Rectal smooth muscle tissue (tissue), 1 donor: ENCODE results near the gene TNFRSF9.
"Not testable (repeated sequence)": the region's sequence is repeated elsewhere in the genome, so short reads cannot be mapped to it uniquely, and the experiment has no call there.

Experiments used
- H3K27ac ChIP-seq: one replicate; pipeline ENCODE4 v1.7.0; 2013; ENCODE audit warnings: low read depth, low read length, inconsistent platforms
- H3K27me3 ChIP-seq: one replicate; pipeline ENCODE4 v1.7.0; 2013; ENCODE audit warnings: low read length; ENCODE audit not compliant: control insufficient read depth, insufficient read depth
- H3K36me3 ChIP-seq: one replicate; pipeline ENCODE4 v1.7.0; 2013; ENCODE audit warnings: low read length; ENCODE audit not compliant: control insufficient read depth, insufficient read depth
- H3K4me1 ChIP-seq: one replicate; pipeline ENCODE4 v1.7.0; 2013; ENCODE audit warnings: low read length; ENCODE audit not compliant: control insufficient read depth, insufficient read depth
- H3K4me3 ChIP-seq: one replicate; pipeline ENCODE4 v1.7.0; 2013; ENCODE audit warnings: low read length
- H3K9ac ChIP-seq: one replicate; pipeline ENCODE4 v1.7.0; 2013; ENCODE audit warnings: low read length

The TNFRSF9 gene

GRCh38 chr1:7954683-7955082, 14.0 kb upstream of the TNFRSF9 start:
- Histone ChIP-seq H3K9ac (peak overlapping the region; percentile 85), H3K4me1 (peaks cover 2% of the 10 kb centered on the region), H3K27ac (peak overlapping the region; percentile 93), H3K36me3 (no peaks in the 10 kb centered on the region), H3K27me3 (no peaks in the 10 kb centered on the region), H3K4me3 (peak overlapping the region; percentile 66)

- Histone ChIP-seq H3K27me3 (no peaks in the 10 kb centered on the region), H3K9ac (peak overlapping the region; percentile 85), H3K36me3 (no peaks in the 10 kb centered on the region), H3K27ac (peak overlapping the region; percentile 93), H3K4me3 (peak overlapping the region; percentile 66), H3K4me1 (peaks cover 2% of the 10 kb centered on the region)
These were observed 13.4 kb upstream of the TNFRSF9 start for GRCh38 chr1:7953850-7954609.

GRCh38 chr1:7952791-7953190, 12.2 kb upstream of the TNFRSF9 start:
- H3K4me3 ChIP-seq, H3K36me3 ChIP-seq, H3K27me3 ChIP-seq: not testable (repeated sequence)

GRCh38 chr1:7948960-7949359, 8.3 kb upstream of the TNFRSF9 start:
- Histone ChIP-seq H3K9ac (no peak overlapping the region), H3K36me3 (no peaks in the 10 kb centered on the region), H3K4me3 (no peak overlapping the region), H3K27me3 (no peaks in the 10 kb centered on the region), H3K27ac (no peak overlapping the region), H3K4me1 (no peaks in the 10 kb centered on the region)

More at GRCh38 chr1:7952791-7953190, 12.2 kb upstream of the TNFRSF9 start:
- not testable (repeated sequence) for H3K9ac ChIP-seq, H3K27ac ChIP-seq, H3K4me1 ChIP-seq

GRCh38 chr1:7943251-7943650, 2.6 kb upstream of the TNFRSF9 start:
- H3K27me3 ChIP-seq = peaks cover 4% of the 10 kb centered on the region
- H3K27ac ChIP-seq = no peak overlapping the region
- no peaks in the 10 kb centered on the region for H3K36me3 ChIP-seq
- H3K4me3 ChIP-seq = no peak overlapping the region
- H3K4me1 ChIP-seq = peaks cover 8% of the 10 kb centered on the region
- H3K9ac ChIP-seq = no peak overlapping the region

- Histone ChIP-seq H3K9ac (no peak overlapping the region), H3K4me1 (peaks cover 8% of the 10 kb centered on the region), H3K36me3 (no peaks in the 10 kb centered on the region), H3K27ac (peak overlapping the region; percentile 11), H3K27me3 (peaks cover 4% of the 10 kb centered on the region), H3K4me3 (peak overlapping the region; percentile 49)
These were observed 1.7 kb upstream of the TNFRSF9 start for GRCh38 chr1:7942214-7942921.

GRCh38 chr1:7941437-7941793, 776 bp upstream of the TNFRSF9 start:
- Histone ChIP-seq H3K9ac (no peak overlapping the region), H3K27ac (no peak overlapping the region), H3K36me3 (no peaks in the 10 kb centered on the region), H3K27me3 (peaks cover 4% of the 10 kb centered on the region), H3K4me3 (no peak overlapping the region), H3K4me1 (peaks cover 8% of the 10 kb centered on the region)

GRCh38 chr1:7940034-7940433, 605 bp downstream of the TNFRSF9 start:
- Histone ChIP-seq H3K27me3 (peaks cover 4% of the 10 kb centered on the region), H3K4me3 (no peak overlapping the region), H3K27ac (no peak overlapping the region), H3K9ac (no peak overlapping the region), H3K36me3 (no peaks in the 10 kb centered on the region), H3K4me1 (peaks cover 8% of the 10 kb centered on the region)

- Histone ChIP-seq H3K27me3 (peaks cover 4% of the 10 kb centered on the region), H3K9ac (no peak overlapping the region), H3K4me3 (no peak overlapping the region), H3K4me1 (peaks cover 8% of the 10 kb centered on the region), H3K27ac (no peak overlapping the region), H3K36me3 (no peaks in the 10 kb centered on the region)
These were observed 2.6 kb downstream of the TNFRSF9 start for GRCh38 chr1:7938070-7938469.

- Histone ChIP-seq H3K9ac (no peak overlapping the region), H3K27me3 (no peaks in the 10 kb centered on the region), H3K27ac (no peak overlapping the region), H3K36me3 (no peaks in the 10 kb centered on the region), H3K4me1 (no peaks in the 10 kb centered on the region), H3K4me3 (no peak overlapping the region)
These were observed 8.0 kb downstream of the TNFRSF9 start for GRCh38 chr1:7932524-7933138.

- Histone ChIP-seq H3K4me1 (no peaks in the 10 kb centered on the region), H3K9ac (no peak overlapping the region), H3K27ac (no peak overlapping the region), H3K27me3 (no peaks in the 10 kb centered on the region), H3K36me3 (no peaks in the 10 kb centered on the region), H3K4me3 (no peak overlapping the region)
These were observed 9.2 kb downstream of the TNFRSF9 start for GRCh38 chr1:7931446-7931812.

- no peaks in the 10 kb centered on the region for H3K36me3 ChIP-seq
- no peak overlapping the region for H3K9ac ChIP-seq
- no peak overlapping the region for H3K4me3 ChIP-seq
- H3K27me3 ChIP-seq = no peaks in the 10 kb centered on the region
- H3K27ac ChIP-seq = no peak overlapping the region
- H3K4me1 ChIP-seq = no peaks in the 10 kb centered on the region
These were observed 9.8 kb downstream of the TNFRSF9 start for GRCh38 chr1:7930645-7931445.
